ENCODE data around the gene PDGFD.

GRCh38 chr11:104060820-104061219 is 103.1 kb downstream of the PDGFD start:
- TF ChIP-seq ZNF396 (CRISPR knock-in tag; IDR thresholded peaks at IDR 0.05; ENCODE audit: borderline replicate concordance) = no peak
- TF ChIP-seq, protein P1, sequence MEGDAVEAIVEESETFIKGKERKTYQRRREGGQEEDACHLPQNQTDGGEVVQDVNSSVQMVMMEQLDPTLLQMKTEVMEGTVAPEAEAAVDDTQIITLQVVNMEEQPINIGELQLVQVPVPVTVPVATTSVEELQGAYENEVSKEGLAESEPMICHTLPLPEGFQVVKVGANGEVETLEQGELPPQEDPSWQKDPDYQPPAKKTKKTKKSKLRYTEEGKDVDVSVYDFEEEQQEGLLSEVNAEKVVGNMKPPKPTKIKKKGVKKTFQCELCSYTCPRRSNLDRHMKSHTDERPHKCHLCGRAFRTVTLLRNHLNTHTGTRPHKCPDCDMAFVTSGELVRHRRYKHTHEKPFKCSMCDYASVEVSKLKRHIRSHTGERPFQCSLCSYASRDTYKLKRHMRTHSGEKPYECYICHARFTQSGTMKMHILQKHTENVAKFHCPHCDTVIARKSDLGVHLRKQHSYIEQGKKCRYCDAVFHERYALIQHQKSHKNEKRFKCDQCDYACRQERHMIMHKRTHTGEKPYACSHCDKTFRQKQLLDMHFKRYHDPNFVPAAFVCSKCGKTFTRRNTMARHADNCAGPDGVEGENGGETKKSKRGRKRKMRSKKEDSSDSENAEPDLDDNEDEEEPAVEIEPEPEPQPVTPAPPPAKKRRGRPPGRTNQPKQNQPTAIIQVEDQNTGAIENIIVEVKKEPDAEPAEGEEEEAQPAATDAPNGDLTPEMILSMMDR (IDR thresholded peaks at IDR 0.05) = no peak
- TF ChIP-seq SMAD4 (CRISPR knock-in tag; IDR thresholded peaks at IDR 0.05) = no peak
- no peak for TF ChIP-seq CREB1 (CRISPR knock-in tag; IDR thresholded peaks at IDR 0.05)
- no peak for TF ChIP-seq ZSCAN18 (CRISPR knock-in tag; IDR thresholded peaks at IDR 0.05)
- TF ChIP-seq NR3C1 (CRISPR knock-in tag; conservative IDR thresholded peaks at IDR 0.05; ENCODE audit: low read depth) = no peak

Measured in WTC11 (cell line).